Stimulated activated CD8-positive, alpha-beta memory T cell treated with anti-CD3 and anti-CD28 coated beads, Interleukin-7, amount 100 ng/mL, for 4 hours (primary cell): ENCODE measurements around the gene DENND1B.
"Not testable (repeated sequence)": the region's sequence is repeated elsewhere in the genome, so short reads cannot be mapped to it uniquely, and the experiment has no call there.

Source experiments
- DNase-seq, 2 donors: peaks; one replicate each; pipeline ENCODE4 v3.0.0-alpha.2; 2020; ENCODE audit warnings: low read depth in 2 of 2

Gene DENND1B

DNA sequence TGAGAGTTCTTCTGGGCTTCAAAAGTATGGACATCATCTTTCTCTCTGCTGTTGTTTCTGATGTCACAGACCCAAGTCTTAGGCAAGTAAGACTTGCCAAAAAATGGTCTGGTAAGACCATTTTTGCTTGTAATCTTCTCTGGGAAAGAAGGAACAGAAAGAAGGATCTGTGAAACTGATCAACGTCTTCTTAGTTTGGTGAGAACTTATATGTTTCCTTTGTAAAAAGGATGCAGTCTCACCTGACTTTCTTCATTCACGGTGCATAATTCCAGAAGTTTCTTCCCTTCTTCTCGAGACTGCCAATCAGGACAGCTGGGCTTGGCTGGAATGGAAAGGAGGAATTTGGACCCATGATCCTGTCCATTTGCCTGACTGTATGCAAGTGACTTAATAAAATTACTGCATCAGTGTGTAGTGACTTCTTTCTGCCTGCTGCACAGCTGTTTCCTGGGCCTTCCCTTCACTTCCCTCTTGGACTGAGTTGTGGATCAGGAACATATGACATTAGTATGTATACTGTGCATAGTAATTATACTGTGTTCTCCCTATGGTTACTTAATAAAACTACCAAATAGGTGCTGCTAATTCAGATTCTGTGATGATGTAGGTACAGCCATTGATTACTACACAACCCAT, 7.6 kb upstream of the DENND1B start:
- DNase-seq: no peak

DNA sequence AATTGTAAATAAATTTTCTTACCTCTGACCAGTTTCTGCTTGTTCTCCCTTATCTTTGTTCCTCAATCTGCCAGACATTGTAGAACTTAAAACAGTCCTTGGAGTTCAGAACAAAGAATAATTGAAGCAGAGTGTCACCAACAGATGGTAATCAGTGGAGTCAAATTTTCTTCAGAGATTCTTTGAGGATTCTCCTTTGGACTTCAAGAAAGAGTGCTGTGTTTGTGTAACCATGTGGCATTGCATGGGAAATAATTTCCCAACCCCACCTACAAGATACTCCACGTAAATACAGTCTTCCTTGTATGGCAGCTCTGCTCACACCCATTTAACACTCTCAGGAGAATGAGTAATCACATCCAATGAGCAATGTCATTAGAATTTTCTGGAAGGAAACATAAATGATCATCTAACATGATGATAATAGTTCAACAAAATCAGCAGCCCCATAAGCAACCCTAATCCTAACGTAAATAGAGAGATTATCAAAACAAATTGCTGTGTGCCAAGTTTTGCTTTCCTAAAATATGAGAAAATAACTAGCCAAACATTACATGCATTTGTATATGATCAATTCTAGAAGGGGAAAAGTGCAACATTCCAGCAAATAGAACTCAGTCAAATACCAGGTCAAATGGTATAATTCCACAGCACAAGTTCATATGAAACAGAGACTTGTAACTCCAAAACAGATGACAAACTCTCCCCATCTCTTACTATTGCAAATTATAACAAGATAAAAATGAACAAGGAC, 6.9 kb upstream of the DENND1B start:
- no peak for DNase-seq

DNA sequence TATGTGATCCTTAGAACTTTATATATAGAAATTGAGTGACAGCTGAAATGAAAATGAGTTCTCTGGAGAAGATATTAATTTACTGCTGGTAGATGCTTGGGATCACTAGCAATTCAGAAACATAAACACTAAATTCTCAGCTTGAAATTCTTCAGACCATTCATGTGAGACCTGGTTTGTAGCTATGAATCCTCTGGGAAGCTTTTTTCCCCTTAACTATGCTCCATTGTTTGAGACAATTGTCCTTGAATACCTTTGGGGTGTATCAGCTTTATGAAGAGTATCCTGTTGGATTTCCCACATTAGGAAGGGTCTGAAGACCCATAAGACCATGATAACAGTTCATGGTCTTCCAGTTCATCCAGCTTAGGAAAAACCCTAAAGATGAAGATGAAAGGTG, 4.6 kb upstream of the DENND1B start:
- DNase-seq: no peak

DNA sequence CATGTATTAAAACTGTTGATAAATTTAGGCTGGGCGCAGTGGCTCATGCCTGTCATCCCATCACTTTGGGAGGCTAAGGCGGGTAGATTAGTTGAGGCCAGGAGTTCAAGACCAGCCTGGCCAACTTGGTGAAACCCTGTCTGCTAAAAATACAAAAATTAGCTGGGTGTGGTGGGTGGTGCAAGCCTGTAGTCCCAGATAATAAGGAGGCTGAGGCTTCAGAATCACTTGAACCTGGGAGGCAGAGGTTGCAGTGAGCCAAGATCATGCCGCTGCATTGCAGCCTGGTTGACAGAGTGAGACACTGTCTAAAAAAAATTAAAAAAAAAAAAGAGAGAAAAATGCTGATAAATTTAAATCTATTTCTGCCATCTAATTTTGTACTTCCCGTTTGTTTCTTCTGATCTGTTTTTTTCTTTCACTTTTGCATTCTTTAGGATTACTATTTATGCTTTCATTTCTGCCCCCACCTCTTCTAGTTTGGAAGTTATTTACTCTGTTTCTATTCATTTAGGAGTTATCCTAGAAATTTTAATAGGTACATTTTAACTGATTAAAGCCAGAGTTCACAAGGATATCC, 3.2 kb upstream of the DENND1B start:
- no peak for DNase-seq

DNA sequence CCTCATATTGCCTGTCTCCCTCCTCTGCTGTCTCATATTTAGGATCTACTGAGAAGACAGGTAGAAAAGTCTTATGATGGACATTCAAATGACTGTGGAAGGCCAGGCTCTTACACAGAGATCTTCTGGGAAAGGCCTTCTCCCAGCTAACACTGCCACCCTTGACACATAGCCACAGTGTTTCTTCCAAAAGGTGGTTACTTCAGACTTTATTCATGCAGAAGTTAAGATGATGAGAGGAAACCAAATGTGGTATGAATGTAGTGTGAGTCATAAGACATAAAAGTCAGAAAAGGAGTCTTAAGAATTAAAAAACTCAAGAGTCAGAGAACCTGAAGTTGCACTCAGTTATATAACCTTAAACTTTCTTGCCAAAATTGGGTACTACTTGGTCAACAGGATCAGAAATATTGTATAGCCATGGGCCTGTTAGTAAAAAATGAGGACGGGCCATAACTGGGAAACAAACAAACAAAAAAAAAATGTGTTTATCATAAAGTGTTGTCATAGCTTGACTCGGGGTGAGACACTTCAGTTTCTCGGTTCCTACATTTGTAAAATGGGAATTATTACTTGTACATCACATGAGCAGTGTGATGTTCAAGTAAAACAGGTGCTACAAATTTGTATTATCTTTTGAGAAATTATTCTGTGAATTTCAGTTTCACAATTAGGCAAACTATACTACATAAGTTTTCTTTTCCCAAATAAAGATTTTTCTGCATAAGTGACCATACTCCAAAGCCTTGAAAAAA, 1.2 kb upstream of the DENND1B start:
- no peak for DNase-seq

DNA sequence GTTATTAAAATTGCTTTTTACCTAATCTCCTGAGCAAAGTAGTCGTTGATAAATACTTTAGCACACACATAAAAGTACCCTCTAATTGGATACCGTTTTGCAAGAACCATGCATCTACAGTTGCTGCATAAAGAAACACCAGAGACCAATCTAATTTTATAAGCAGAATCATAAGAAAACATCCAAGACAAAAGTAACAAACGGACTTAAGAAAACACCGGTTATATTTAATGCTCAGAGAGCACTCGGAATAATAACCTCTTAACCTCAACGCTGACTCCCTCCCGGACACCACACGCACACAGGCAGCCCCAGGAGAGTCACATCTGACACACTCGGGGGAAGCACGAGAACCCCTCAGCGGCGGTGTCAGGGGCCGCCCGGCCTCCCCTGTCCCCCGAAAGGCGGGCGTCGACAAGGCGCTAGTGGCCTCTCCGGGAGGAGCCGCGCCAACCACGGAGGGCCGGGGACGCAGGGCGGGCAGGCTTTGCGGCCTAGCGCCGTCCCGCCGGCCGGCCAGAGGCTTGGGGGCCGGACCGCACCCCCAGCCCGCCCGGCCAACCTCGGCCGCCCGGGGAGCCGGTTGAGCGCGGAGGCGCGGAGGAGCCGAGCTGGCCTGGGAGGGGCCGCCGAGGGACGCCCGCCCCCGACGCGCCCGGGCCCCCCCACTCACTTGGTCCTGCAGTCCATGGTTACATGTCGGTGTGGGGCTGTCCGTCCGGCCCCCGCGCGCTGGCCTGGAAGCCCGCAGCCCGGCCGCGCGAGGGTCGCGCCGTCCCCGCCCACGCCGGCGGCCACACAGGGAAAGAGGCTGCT, 606 bp downstream of the DENND1B start:
- peak; percentile 12 to 53 for DNase-seq

DNA sequence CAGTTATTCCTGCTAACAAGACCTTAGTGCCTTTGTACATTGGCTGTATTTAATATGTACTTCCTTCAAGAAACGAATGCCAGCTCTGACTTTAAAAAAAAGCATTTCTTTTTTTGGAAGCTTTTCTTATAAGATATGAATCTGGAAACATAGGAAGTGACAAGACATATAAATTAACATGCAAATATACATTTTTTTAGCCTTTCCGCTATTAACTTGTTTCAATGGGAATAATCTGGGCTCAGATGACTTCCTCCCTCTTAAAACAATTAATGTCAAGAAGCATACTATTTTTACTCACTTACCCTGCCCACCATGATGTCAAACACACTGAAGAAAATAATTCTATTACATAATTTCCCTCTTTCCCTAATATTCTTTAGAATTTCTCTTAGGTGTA, 1.4 kb downstream of the DENND1B start:
- no peak for DNase-seq

DNA sequence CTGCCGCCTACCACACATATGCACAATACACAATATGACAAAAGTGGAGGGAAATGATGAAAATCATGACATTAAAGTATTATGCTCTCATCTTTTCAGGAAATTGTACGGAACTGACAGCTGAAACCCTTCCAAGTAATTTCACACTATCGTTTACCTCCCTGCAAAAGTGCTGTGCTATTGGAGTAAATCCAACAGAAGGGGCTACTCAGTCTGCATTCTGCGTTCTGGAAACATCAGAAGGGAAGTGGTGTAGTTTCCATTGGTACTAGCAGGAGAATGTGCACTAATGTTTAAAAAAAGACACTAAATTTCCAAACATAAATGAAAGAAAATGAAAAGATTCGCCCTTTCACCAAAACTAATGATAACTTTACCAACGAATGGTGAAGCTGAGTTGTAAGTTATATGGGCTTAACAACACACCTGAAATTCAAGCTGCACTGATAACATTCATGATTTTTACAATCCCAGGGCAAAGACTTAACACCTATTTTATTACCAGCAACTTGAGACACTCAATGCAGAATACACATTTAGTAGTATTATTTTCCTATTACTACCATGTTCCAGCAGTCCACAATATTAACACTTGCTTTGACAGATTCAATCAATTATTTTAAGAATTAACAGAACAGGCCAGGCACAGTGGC, 3.2 kb downstream of the DENND1B start:
- DNase-seq: no peak

DNA sequence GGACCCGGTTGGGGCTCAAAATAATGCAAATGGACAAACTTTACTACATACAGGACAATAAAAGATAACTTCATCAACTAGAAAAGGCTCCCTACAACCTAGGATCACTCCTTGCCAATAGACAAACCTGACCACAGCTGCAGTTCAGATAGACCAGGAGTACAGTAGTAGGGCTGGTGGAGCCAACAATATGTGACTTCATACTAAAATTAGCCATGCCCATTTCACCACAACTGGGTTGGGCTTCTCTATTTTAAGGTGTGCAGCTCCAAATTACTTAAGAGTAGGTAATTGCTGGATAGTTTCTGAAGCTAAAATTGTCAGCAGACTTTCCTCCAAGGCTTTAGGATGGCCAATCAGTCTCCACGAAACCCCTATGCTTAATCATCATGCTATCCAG, 3.9 kb downstream of the DENND1B start:
- DNase-seq: no peak

DNA sequence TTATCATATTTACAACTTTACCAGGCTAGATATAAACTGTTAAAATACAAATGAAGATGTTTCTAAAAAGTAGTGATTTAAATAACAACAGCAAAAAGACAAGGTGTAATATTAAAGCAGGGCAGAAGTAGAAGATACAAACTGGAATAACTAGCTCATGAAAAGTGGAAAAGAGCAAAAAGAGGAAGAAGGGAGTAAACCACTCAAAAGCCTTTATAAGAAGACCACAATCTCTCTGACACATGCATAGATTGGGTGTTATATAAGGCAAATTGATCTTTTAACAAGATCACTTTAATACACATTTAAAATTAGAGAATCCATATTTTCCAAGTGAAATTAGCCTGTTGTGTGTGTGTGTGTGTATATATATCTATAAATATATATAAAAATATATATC, 5.0 kb downstream of the DENND1B start:
- DNase-seq: no peak

DNA sequence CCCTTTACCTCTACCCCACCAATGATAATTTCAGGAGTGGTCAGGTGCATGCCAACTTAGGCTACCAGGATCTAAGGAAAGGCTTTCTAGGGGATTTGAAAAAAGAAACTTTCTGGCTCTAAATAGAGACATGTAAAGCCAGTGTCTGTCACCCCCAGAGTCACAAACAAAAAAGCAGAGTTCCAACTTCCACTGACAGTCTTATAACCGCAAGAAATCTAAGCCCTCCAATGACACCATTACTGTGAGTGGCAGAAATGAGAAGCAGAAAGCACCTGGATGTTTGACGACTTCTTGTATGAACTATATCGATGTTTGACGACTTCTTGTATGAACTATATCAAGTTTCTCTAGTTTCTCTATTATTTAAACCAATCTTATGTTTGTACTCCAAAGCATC, 6.0 kb downstream of the DENND1B start:
- DNase-seq: no peak

DNA sequence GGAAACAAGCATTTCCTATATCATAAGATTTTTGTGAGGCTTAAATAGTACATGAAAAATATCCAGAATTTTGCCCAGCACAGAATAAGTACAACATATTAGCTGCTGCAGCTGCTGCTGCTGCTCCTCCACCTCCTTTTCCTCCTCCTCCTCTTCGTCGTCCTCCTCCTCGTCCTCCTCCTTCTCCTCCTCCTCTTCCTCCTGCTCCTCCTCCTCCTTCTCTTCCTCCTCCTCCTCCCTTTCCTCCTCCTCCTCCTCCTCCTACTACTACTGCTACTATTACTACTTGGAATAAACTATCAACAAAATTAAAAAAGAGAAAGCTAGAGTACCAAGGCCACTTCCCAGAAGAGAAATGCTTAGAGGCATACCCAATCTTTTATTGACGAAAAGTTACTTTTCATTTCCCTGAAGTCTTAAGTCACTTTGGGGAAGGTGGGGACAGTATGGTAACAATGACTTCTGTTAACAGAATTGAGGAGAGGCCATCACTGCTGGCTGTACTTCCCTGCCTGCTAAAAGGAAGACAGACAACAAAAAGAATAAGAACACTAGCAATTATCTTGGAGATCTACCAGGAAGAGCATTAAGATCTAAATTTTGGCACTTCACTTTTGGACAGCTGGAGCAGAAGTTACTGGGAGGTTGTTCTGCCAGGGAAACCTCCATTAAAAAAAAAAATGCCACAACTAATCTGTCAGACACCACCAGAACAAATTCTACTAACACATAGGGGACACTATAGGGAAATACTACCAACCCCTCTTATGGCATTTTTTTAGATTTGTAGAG, 7.1 kb downstream of the DENND1B start:
- no peak for DNase-seq

DNA sequence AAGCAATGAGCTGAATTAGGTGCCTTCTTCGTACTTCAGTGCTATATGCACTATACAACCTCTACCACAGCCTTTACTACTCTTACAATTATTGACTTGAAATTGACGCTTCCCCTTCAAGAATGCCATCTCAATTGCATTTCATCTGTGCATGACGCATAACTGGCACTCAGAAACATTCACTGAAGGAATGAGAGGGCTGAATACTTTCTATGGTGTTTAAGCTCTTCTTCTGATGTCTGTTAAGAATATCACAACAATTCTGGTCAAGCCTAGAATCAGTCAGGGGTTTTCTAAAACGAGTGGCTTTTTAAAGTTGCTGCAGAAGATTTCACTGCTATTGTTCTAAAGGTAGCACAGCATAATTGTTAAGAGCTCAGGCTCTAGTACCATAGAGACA, 11.5 kb downstream of the DENND1B start:
- no peak for DNase-seq

DNA sequence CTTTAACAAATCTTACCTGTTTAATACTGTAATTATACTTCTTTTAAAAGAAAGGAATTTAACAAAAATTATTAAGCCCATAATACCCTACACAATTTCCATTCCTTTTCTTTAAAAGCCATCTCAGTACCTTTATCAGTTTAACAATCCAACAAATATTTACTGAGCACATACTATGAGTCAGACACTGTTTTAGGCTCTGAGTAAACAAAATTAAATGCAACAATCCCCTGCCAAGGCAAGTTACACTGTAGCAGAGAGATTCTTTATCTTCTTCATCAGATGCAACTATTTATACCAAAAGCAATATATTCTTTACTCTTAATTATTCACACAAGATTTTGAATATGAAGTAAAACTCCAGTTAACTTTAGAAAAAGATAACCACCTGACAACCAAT, 12.0 kb downstream of the DENND1B start:
- no peak for DNase-seq

DNA sequence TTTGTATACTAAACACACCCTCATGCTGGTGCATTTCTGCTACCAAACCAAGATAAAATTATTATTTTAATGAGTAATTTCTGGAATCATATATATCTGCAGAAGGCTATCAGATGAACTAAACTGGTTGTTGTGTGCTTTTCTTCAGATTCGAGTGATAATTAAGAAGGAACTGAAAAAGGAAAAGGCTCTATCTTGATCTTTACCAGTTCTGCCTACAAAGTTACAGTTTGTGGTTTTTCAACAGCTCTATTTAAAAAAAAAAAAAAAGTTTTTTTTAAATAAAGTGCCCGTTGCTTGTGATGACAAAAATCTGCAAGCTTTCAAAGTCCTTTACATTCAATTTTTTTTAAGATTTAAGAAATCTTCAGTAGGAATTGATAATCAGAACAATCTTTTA, 13.6 kb downstream of the DENND1B start:
- no peak for DNase-seq

DNA sequence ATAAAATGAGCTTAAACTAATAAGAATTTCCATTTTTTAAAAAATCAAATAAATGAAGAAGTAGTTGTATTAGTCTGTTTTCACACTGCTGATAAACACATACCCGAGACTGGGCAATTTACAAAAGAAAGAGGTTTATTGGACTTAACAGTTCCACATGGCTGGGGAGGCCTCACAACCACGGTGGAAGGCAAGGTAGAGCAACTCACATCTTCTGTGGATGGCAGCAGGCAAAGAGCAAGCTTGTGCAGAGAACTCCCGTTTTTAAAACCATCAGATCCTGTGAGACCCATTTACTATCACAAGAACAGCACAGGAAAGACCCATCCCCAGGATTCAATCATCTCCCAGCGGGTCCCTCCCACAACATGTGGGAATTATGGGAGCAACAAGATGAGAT, 19.7 kb downstream of the DENND1B start:
- not testable (repeated sequence) for DNase-seq

DNA sequence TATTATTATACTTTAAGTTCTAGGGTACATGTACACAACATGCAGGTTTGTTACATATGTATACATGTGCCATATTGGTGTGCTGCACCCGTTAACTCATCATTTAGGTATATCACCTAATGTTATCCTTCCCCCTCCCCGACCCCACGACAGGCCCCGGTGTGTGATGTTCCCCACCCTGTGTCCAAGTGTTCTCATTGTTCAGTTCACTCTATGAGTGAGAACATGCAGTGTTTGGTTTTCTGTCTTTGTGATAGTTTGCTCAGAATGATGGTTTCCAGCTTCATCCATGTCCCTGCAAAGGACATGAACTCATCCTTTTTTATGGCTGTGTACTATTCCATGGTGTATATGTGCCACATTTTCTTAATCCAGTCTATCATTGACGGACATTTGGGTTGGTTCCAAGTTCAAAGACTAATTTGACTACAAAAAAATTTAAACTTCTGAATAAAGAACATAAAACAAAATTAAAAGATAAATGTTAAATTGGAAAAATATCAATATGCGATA, 22.6 kb downstream of the DENND1B start:
- DNase-seq: not testable (repeated sequence)

DNA sequence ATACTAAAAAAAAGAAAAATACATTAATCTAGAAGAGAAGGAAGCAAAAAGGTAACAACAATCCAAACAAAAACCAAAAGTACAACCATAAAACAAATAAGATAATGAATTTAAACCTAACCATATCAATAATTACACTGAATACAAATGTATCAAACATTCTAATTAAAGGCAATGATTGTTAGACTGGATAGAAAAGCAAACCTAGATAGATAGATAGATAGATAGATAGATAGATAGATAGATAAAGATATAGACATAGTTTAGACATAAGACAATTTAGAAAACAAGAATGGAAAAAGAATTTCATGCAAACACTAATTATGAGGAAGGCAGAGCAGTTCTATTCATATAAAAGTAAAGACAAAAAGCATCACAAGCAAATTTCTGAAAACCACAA, 24.9 kb downstream of the DENND1B start:
- no peak for DNase-seq

DNA sequence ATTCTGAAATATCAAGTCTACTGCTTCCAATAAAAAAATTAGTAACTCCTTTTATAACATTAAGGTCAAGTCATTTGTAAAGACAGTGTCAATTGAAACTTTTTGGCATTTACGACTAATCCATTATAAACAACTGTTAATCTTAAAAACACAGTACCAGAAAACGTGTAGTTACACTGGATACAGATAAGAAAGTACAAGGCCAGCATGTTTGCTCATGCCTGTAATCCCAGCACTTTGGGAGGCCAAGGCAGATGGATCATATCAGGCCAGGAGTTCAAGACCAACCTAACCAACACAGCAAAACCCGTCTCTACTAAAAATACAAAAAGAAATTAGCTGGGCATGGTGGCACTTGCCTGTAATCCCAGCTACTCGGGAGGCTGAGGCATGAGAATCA, 29.4 kb downstream of the DENND1B start:
- no peak for DNase-seq

DNA sequence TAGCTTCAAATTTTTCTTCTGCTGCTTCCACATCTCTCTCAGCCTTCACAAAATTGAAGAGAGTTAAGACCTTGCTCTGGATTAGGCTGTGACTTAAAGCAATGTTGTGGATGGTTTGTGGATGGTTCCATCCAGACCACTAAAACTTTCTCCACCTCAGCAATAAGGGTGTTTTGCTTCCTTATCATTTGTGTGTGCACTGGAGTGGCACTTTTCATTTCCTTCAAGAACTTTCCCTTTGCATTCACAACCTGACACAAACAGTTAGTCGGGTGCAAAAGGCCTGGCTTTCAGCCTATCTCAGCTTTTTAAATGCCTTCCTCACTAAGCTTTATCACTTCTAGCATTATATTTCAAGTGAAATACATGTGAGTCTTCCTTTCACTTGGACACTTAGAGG, 30.3 kb downstream of the DENND1B start:
- DNase-seq: no peak
